GM23338 (cell line): ENCODE data around the gene SLC23A2. TPM values are rescaled to one million over a fixed set of nuclear protein-coding genes. Genes with fewer than 3 reads are reported as not detected.

ENCODE experiments used
- ATAC-seq: fragments of 200-7000 bp; cut with Tn5 transposase; 3 replicates; pipeline ENCODE4 v1.9.1; 2020
- DNase-seq: peaks from one replicate; pipeline ENCODE4 v3.0.0-alpha.2; 2015; ENCODE audit warnings: low spot score
- H2AFZ ChIP-seq: fragments of 200-600 bp; sonication (generic); 2 replicates; pipeline ENCODE4 v1.8.0; 2016; ENCODE audit warnings: antibody characterized with exemption, mild to moderate bottlenecking, moderate library complexity
- H3F3A ChIP-seq: fragments of 200-600 bp; sonication (generic); replicated peaks from 2 replicates; pipeline ENCODE4 v1.8.0; 2017; ENCODE audit warnings: antibody characterized with exemption, mixed run types, low read depth
- H3K27ac ChIP-seq: fragments of 200-600 bp; sonication (generic); 2 replicates; pipeline ENCODE4 v1.6.1; 2016; ENCODE audit warnings: low read depth
- H3K27me3 ChIP-seq: fragments of 200-600 bp; sonication (generic); 2 replicates; pipeline ENCODE4 v1.8.0; 2016; ENCODE audit warnings: mild to moderate bottlenecking, mixed run types, moderate library complexity; ENCODE audit not compliant: insufficient read depth
- H3K36me3 ChIP-seq: fragments of 200-600 bp; sonication (generic); 2 replicates; pipeline ENCODE4 v1.8.0; 2016; ENCODE audit warnings: mild to moderate bottlenecking; ENCODE audit not compliant: insufficient read depth
- H3K4me1 ChIP-seq: fragments of 200-600 bp; sonication (generic); 2 replicates; pipeline ENCODE4 v1.8.0; 2016; ENCODE audit warnings: mild to moderate bottlenecking, moderate library complexity; ENCODE audit not compliant: insufficient read depth
- H3K4me2 ChIP-seq: fragments of 200-600 bp; sonication (generic); 2 replicates; pipeline ENCODE4 v1.7.1; 2017; ENCODE audit warnings: mixed run types
- H3K4me3 ChIP-seq: fragments of 200-600 bp; sonication (generic); 2 replicates; pipeline ENCODE4 v1.6.1; 2016; ENCODE audit warnings: mixed run types
- H3K79me2 ChIP-seq: fragments of 200-600 bp; sonication (generic); replicated peaks from 2 replicates; pipeline ENCODE4 v1.8.0; 2017; ENCODE audit warnings: mild to moderate bottlenecking; ENCODE audit not compliant: insufficient read depth
- H3K9me2 ChIP-seq: fragments of 200-600 bp; sonication (generic); 2 replicates; pipeline ENCODE4 v1.8.0; 2017; ENCODE audit not compliant: insufficient read depth
- H4K20me1 ChIP-seq: fragments of 200-600 bp; sonication (generic); replicated peaks from 2 replicates; pipeline ENCODE4 v1.8.0; 2017; ENCODE audit warnings: mild to moderate bottlenecking; ENCODE audit not compliant: insufficient read depth
- H3K27ac Mint-ChIP-seq: 2 replicates; pipeline ENCODE4 v1.8.0; 2020; ENCODE audit warnings: inconsistent platforms, mild to moderate bottlenecking, moderate library complexity, mixed read lengths
- H3K27me3 Mint-ChIP-seq: 3 replicates; pipeline ENCODE4 v1.8.0; 2022; ENCODE audit warnings: low read depth, mild to moderate bottlenecking, moderate library complexity, mixed read lengths, inconsistent platforms; ENCODE audit not compliant: insufficient read depth, poor library complexity
- H3K36me3 Mint-ChIP-seq: 3 replicates; pipeline ENCODE4 v1.8.0; 2021; ENCODE audit warnings: low read depth, mild to moderate bottlenecking, inconsistent platforms, moderate library complexity, mixed read lengths
- H3K4me1 Mint-ChIP-seq: 3 replicates; pipeline ENCODE4 v1.8.0; 2020; ENCODE audit warnings: mild to moderate bottlenecking, inconsistent platforms, mixed read lengths
- H3K4me3 Mint-ChIP-seq: 3 replicates; pipeline ENCODE4 v1.8.0; 2021; ENCODE audit warnings: moderate library complexity, mild to moderate bottlenecking, inconsistent platforms, mixed read lengths
- H3K9me3 Mint-ChIP-seq: 3 replicates; pipeline ENCODE4 v1.8.0; 2020; ENCODE audit warnings: moderate library complexity, mild to moderate bottlenecking, inconsistent platforms, mixed read lengths
- CREB1 ChIP-seq: fragments of 250-450 bp; sonication (Bioruptor Pico); IDR thresholded peaks from 2 replicates; pipeline ENCODE4 v1.5.0; 2020; ENCODE audit warnings: low read depth, mild to moderate bottlenecking, moderate library complexity
- CTCF ChIP-seq, 2 experiments: fragments of 200-600 bp in 1 of 2; sonication (generic) in 1 of 2; conservative IDR thresholded peaks; 2 replicates each; pipeline versions ENCODE4 v1.5.1 to v1.6.1; 2016 to 2017; ENCODE audit warnings: antibody characterized with exemption in 2 of 2, low read depth in 2 of 2, mild to moderate bottlenecking in 2 of 2, moderate library complexity in 1 of 2
- EZH2phosphoT487 ChIP-seq: fragments of 200-600 bp; sonication (generic); IDR thresholded peaks from one replicate; pipeline ENCODE4 v1.8.1; 2018; ENCODE audit warnings: antibody characterized with exemption; ENCODE audit not compliant: unreplicated experiment
- POLR2AphosphoS5 ChIP-seq: IDR thresholded peaks from 2 replicates; pipeline ENCODE4 v1.6.1; 2016; ENCODE audit warnings: antibody characterized with exemption, low read depth
- STAT1 ChIP-seq: IDR thresholded peaks from one replicate; pipeline ENCODE4 v1.6.1; 2016; ENCODE audit warnings: antibody characterized with exemption; ENCODE audit not compliant: unreplicated experiment
- ZNF331 ChIP-seq: fragments of 250-450 bp; sonication (Bioruptor Pico); IDR thresholded peaks from 2 replicates; pipeline ENCODE4 v1.5.0; 2020; ENCODE audit warnings: low read depth, mild to moderate bottlenecking, moderate library complexity
- polyA plus RNA-seq: library from polyadenylated mRNA; unstranded; fragments of >200 nt; fragmentation: Nextera tagmentation; extraction: Ambion mirVana; gene quantifications from 2 replicates; pipeline ENCODE4 v1.2.1, GENCODE V29; 2016
- total RNA-seq: library from RNA; depleted of rRNA; stranded (reverse); fragments of >200 nt; shearing (Covaris generic); gene quantifications from 2 replicates; pipeline ENCODE4 v1.2.3, GENCODE V29; 2014
- TF ChIP-seq, protein P1 (sequence below): fragments of 250-450 bp; sonication (Bioruptor Pico); IDR thresholded peaks from 2 replicates; pipeline ENCODE4 v1.5.0; 2020; ENCODE audit warnings: mild to moderate bottlenecking, moderate library complexity
- TF ChIP-seq, protein P2 (sequence below): IDR thresholded peaks from 2 replicates; pipeline ENCODE4 v1.6.1; 2016; ENCODE audit warnings: antibody characterized with exemption
- TF ChIP-seq, protein P3 (sequence below): IDR thresholded peaks from one replicate; pipeline ENCODE4 v1.6.1; 2018; ENCODE audit warnings: antibody characterized with exemption; ENCODE audit not compliant: unreplicated experiment

The SLC23A2 gene
- total and polyA plus RNA-seq, 2 experiments from 2014 or later: 4.4 to 20.2 TPM

DNA sequence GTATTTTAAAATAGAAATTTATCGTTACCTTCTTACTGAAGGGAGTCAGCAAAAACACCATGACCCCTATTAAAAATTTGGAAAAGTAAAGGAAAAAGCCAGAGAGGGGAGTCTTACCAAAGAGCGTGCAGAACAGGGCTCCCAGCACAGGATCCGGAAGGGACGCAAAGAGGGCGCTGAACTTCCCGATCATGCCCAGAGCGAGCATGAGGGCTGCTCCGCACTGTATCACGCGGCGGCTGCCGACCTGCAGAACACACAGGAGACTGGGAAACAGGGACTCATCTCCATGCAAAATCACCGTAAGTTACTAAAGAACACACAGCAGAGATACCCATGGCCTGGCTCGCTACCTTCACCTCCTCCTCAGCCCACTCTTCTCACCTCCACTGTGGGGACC, 138.6 kb downstream of the SLC23A2 start:
- no peak for TF ChIP-seq POLR2AphosphoS5
- Histone ChIP-seq H3K4me3 (no peak overlapping the region), H2AFZ (no peak overlapping the region), H3K4me1 (no peaks in the 10 kb centered on the region), H3K4me2 (no peak overlapping the region), H3K79me2 (no peaks in the 10 kb centered on the region), H3K36me3 (0 out of 2 replicates have a peak, but pooled peaks cover 9% of the 10 kb centered on the region), H4K20me1 (no peaks in the 10 kb centered on the region), H3K27me3 (no peaks in the 10 kb centered on the region), H3K27ac (no peak overlapping the region), H3F3A (no peaks in the 10 kb centered on the region), H3K9me2 (no peaks in the 10 kb centered on the region)
- ATAC-seq (no peak), DNase-seq (no peak)
- Mint-ChIP-seq H3K9me3 (no peaks in the 10 kb centered on the region), H3K27ac (no peak overlapping the region), H3K36me3 (peaks cover 15% of the 10 kb centered on the region; the same call in 2 of the 3 replicates), H3K27me3 (peaks cover 10% of the 10 kb centered on the region), H3K4me1 (no peaks in the 10 kb centered on the region), H3K4me3 (no peak overlapping the region)

- H3K27ac Mint-ChIP-seq: 0 out of 2 replicates have a peak overlapping the region, but pooled peaks have one; percentile 16
- H3K36me3 Mint-ChIP-seq: peaks cover 15% of the 10 kb centered on the region; the same call in 1 of the 3 replicates
- H3K4me1 Mint-ChIP-seq: no peaks in the 10 kb centered on the region
- TF ChIP-seq EZH2phosphoT487 (no peak), ZNF331 (no peak), STAT1 (no peak), CTCF (conservative IDR thresholded peaks at IDR 0.05; ENCODE audit: low read depth in 2 of 2) (no peak), CREB1 (no peak)
- TF ChIP-seq, protein P1, sequence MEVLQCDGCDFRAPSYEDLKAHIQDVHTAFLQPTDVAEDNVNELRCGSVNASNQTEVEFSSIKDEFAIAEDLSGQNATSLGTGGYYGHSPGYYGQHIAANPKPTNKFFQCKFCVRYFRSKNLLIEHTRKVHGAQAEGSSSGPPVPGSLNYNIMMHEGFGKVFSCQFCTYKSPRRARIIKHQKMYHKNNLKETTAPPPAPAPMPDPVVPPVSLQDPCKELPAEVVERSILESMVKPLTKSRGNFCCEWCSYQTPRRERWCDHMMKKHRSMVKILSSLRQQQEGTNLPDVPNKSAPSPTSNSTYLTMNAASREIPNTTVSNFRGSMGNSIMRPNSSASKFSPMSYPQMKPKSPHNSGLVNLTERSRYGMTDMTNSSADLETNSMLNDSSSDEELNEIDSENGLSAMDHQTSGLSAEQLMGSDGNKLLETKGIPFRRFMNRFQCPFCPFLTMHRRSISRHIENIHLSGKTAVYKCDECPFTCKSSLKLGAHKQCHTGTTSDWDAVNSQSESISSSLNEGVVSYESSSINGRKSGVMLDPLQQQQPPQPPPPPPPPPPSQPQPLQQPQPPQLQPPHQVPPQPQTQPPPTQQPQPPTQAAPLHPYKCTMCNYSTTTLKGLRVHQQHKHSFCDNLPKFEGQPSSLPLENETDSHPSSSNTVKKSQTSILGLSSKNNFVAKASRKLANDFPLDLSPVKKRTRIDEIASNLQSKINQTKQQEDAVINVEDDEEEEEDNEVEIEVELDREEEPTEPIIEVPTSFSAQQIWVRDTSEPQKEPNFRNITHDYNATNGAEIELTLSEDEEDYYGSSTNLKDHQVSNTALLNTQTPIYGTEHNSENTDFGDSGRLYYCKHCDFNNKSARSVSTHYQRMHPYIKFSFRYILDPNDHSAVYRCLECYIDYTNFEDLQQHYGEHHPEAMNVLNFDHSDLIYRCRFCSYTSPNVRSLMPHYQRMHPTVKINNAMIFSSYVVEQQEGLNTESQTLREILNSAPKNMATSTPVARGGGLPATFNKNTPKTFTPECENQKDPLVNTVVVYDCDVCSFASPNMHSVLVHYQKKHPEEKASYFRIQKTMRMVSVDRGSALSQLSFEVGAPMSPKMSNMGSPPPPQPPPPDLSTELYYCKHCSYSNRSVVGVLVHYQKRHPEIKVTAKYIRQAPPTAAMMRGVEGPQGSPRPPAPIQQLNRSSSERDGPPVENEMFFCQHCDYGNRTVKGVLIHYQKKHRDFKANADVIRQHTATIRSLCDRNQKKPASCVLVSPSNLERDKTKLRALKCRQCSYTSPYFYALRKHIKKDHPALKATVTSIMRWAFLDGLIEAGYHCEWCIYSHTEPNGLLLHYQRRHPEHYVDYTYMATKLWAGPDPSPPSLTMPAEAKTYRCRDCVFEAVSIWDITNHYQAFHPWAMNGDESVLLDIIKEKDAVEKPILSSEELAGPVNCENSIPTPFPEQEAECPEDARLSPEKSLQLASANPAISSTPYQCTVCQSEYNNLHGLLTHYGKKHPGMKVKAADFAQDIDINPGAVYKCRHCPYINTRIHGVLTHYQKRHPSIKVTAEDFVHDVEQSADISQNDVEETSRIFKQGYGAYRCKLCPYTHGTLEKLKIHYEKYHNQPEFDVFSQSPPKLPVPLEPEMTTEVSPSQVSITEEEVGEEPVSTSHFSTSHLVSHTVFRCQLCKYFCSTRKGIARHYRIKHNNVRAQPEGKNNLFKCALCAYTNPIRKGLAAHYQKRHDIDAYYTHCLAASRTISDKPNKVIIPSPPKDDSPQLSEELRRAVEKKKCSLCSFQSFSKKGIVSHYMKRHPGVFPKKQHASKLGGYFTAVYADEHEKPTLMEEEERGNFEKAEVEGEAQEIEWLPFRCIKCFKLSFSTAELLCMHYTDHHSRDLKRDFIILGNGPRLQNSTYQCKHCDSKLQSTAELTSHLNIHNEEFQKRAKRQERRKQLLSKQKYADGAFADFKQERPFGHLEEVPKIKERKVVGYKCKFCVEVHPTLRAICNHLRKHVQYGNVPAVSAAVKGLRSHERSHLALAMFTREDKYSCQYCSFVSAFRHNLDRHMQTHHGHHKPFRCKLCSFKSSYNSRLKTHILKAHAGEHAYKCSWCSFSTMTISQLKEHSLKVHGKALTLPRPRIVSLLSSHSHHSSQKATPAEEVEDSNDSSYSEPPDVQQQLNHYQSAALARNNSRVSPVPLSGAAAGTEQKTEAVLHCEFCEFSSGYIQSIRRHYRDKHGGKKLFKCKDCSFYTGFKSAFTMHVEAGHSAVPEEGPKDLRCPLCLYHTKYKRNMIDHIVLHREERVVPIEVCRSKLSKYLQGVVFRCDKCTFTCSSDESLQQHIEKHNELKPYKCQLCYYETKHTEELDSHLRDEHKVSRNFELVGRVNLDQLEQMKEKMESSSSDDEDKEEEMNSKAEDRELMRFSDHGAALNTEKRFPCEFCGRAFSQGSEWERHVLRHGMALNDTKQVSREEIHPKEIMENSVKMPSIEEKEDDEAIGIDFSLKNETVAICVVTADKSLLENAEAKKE (CRISPR knock-in tag): no peak
- TF ChIP-seq, protein P2, sequence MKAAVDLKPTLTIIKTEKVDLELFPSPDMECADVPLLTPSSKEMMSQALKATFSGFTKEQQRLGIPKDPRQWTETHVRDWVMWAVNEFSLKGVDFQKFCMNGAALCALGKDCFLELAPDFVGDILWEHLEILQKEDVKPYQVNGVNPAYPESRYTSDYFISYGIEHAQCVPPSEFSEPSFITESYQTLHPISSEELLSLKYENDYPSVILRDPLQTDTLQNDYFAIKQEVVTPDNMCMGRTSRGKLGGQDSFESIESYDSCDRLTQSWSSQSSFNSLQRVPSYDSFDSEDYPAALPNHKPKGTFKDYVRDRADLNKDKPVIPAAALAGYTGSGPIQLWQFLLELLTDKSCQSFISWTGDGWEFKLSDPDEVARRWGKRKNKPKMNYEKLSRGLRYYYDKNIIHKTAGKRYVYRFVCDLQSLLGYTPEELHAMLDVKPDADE: no peak
- TF ChIP-seq, protein P3, sequence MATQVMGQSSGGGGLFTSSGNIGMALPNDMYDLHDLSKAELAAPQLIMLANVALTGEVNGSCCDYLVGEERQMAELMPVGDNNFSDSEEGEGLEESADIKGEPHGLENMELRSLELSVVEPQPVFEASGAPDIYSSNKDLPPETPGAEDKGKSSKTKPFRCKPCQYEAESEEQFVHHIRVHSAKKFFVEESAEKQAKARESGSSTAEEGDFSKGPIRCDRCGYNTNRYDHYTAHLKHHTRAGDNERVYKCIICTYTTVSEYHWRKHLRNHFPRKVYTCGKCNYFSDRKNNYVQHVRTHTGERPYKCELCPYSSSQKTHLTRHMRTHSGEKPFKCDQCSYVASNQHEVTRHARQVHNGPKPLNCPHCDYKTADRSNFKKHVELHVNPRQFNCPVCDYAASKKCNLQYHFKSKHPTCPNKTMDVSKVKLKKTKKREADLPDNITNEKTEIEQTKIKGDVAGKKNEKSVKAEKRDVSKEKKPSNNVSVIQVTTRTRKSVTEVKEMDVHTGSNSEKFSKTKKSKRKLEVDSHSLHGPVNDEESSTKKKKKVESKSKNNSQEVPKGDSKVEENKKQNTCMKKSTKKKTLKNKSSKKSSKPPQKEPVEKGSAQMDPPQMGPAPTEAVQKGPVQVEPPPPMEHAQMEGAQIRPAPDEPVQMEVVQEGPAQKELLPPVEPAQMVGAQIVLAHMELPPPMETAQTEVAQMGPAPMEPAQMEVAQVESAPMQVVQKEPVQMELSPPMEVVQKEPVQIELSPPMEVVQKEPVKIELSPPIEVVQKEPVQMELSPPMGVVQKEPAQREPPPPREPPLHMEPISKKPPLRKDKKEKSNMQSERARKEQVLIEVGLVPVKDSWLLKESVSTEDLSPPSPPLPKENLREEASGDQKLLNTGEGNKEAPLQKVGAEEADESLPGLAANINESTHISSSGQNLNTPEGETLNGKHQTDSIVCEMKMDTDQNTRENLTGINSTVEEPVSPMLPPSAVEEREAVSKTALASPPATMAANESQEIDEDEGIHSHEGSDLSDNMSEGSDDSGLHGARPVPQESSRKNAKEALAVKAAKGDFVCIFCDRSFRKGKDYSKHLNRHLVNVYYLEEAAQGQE: no peak
Measured at GRCh38 chr20:4861961-4862360, 139.3 kb downstream of the SLC23A2 start.

More at GRCh38 chr20:4861961-4862360, 139.3 kb downstream of the SLC23A2 start:
- H3K27me3 ChIP-seq: no peaks in the 10 kb centered on the region
- Mint-ChIP-seq H3K9me3 (no peaks in the 10 kb centered on the region), H3K27me3 (peaks cover 7% of the 10 kb centered on the region), H3K4me3 (no peak overlapping the region)
- H3K9me2 ChIP-seq: no peaks in the 10 kb centered on the region
- DNase-seq: no peak
- no peak overlapping the region for H3K27ac ChIP-seq
- no peaks in the 10 kb centered on the region for H3K79me2 ChIP-seq
- H3K36me3 ChIP-seq: 0 out of 2 replicates have a peak, but pooled peaks cover 9% of the 10 kb centered on the region
- no peaks in the 10 kb centered on the region for H3K4me1 ChIP-seq
- no peak overlapping the region for H3K4me3 ChIP-seq
- no peak overlapping the region for H3K4me2 ChIP-seq
- ATAC-seq: no peak
- no peaks in the 10 kb centered on the region for H3F3A ChIP-seq
- no peaks in the 10 kb centered on the region for H4K20me1 ChIP-seq
- H2AFZ ChIP-seq: no peak overlapping the region
